Nucleus accumbens (tissue), 56 donors: ENCODE results near the gene RPS6KA4.
"Not testable (repeated sequence)": the region's sequence is repeated elsewhere in the genome, so short reads cannot be mapped to it uniquely, and the experiment has no call there.

Experiments
- DNase-seq, 56 donors: peaks; one replicate each; lab custom pipeline; 2025; lab: John Stamatoyannopoulos, UW

RPS6KA4 gene

GRCh38 chr11:64409707-64410403 lies 50.9 kb downstream of the RPS6KA4 start:
- peak in 1 of 56 donors; percentile 5 for DNase-seq

DNA sequence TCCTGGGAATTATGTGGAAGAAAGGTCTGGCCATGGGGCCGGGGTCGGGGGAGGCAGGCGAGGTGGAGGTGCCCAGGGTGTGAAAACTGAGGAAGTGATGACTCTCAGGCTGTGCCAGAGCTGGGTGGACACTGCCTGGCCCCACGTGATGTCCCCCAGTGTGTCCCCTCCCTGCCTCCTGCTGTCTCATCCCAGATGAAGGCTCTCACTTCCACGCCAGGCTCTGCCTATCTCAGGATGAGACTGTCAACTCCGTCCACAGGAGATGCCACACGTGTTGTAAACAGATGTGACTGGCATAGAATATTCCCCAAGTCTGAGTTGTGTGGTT lies 51.4 kb downstream of the RPS6KA4 start:
- peak in 1 of 56 donors; percentile 14 for DNase-seq

GRCh38 chr11:64413417-64413816 lies 54.5 kb downstream of the RPS6KA4 start:
- DNase-seq: no peak

DNA sequence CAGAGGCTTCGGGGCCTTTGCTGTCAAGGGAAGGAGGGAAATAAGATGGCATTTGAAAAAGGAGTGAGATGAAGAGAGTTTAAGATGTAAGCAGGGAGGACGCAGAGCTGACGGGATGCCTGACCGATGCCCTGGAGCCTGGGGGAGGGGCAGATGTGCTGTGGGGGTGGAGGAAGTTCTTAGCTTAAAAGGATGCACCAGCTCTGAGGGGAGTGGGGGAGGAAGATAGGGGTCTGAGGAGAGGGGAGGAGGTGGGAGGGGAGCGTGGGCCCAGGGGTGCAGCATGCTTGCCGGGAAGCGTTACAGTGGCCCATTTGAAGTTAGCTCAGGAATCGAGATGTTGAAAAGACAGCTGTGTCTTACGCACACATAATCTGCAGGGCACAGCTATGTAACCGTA lies 56.3 kb downstream of the RPS6KA4 start:
- DNase-seq: no peak

GRCh38 chr11:64415996-64416728 lies 57.2 kb downstream of the RPS6KA4 start:
- no peak for DNase-seq

- not testable (repeated sequence) for DNase-seq
Measured at GRCh38 chr11:64418233-64418632, 59.3 kb downstream of the RPS6KA4 start.

GRCh38 chr11:64419257-64419790 lies 60.4 kb downstream of the RPS6KA4 start:
- no peak for DNase-seq

DNA sequence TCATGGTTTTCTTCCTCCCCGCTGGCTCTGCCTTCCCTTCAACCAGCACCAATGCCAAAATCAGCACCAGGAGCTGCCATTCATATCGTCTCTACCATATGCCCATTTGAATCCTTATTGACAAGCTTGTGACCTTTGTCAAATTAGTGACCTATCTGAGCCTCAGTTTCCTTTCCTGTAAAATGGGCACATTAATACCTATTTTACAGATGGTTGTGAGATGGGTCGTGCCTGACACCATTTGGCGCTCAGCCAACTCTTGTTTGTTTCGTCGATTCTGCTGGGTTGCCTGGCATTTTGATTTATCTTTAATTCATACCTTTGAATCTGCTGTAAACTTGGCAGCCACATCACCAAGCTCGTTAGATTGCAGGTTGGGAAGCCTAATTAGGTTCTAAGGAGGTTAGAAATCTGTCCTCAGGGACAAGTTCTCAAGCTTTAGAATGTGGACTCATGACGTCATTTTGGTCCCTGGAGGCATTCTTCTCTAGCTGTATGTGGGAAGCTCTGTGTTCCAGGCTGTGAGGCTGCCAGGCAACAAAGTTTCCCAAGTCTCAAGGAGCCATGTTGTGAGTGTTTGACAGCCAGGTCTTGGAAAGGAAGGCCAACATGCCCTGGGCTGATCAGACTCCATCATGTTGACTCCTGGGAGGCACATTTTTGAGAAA lies 61.0 kb downstream of the RPS6KA4 start:
- DNase-seq: no peak
